Measurements from ENCODE around the gene SPPL3.

GRCh38 chr12:120846721-120847120, 57.4 kb downstream of the SPPL3 start:
- TF ChIP-seq EZH2 (IDR thresholded peaks at IDR 0.05) (no peak), FOXP2 (optimal IDR thresholded peaks at IDR 0.05; ENCODE audit: control extremely low read depth, extremely low read length, insufficient read depth) (no peak), POLR2AphosphoS5 (IDR thresholded peaks at IDR 0.05; ENCODE audit: borderline replicate concordance, low read depth, low read length) (no peak; the same call in 1 of the 2 replicates)

Measured in SK-N-MC (cell line).